ENCODE measurements around the gene OBSCN.

Gene OBSCN

DNA sequence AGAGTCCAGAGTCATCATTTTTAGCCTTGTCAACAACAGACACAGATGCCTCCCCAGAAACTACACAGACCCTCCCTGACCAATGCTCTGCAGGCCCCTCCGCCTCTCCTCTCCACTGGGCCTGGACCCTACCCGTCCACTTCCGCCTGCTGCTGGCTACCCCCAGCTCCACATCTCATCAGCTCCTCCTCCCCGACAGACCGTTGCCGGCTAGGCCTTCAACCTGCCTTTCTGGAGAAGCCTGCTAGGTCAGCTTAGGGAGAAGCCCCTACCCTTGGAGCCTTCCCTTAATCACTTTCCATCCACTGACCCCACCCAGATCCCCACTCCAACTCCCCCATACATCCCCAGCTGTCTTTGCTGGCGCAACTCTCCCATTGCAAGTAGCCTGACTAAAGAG is 207.4 kb downstream of the OBSCN start:
- DNase-seq (ENCODE audit: low read depth in 2 of 2): no peak

GRCh38 chr1:228415853-228416216 is 208.0 kb downstream of the OBSCN start:
- DNase-seq (ENCODE audit: low read depth in 2 of 2): no peak

GRCh38 chr1:228416217-228416933 is 208.5 kb downstream of the OBSCN start, which contains the start of gene TRIM17:
TSS of gene TRIM17 (minus strand) at chr1:228416861. CDS start at chr1:228415072, 1,789 bp downstream.
- no peak for DNase-seq (ENCODE audit: low read depth in 2 of 2)

DNA sequence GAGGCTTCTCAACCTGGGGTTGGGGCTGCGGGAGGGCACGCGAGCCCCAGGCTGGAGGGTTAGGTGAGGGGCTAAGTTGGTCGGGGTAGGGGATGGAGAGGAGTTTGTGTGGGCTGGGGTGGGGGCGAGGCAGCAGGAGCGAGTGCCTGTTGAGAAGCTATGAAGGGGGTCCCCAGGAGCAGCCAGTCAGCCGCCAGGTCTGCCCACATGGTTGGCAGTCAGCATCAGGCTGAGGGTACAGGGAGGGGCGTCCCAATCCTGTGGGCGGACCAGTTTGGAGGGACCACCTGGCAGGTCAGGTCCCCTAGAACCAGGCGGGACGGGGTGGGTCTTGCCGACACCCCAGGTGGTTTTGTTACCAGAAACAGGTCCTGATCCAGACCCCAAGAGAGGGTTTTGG is 209.2 kb downstream of the OBSCN start:
- no peak for DNase-seq (ENCODE audit: low read depth in 2 of 2)

DNA sequence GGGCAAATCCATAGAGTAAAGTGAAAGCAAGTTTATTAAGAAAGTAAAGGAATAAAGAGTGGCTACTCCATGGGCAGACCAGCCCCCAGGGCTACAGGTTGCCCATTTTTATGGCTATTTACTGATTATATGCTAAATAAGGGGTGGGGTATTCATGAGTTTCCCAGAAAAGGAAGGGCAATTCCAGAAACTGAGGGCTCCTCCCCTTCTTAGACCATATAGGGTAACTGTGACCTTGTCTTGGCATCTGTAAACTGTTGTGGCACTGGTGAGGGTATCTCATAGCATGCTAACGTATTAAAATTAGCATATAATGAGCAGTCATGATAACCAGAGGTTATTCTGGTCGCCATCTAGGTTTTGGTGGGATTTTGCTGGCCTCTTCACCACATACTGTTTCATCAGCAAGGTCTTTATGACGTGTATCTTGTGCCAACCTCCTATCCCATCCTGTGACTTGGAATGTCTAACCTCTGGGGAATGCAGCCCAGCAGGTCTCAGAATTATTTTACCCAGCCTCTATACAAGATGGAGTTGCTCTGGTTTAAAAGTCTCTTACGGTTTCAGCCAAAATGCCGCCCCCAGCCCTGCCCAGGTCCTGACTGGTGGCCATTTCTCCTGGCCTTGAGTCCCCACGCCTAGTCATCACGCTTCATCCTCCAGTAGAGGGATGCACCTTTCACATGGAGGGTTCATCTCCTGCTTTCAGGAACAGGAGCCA is 209.8 kb downstream of the OBSCN start:
- DNase-seq (ENCODE audit: low read depth in 2 of 2): no peak

DNA sequence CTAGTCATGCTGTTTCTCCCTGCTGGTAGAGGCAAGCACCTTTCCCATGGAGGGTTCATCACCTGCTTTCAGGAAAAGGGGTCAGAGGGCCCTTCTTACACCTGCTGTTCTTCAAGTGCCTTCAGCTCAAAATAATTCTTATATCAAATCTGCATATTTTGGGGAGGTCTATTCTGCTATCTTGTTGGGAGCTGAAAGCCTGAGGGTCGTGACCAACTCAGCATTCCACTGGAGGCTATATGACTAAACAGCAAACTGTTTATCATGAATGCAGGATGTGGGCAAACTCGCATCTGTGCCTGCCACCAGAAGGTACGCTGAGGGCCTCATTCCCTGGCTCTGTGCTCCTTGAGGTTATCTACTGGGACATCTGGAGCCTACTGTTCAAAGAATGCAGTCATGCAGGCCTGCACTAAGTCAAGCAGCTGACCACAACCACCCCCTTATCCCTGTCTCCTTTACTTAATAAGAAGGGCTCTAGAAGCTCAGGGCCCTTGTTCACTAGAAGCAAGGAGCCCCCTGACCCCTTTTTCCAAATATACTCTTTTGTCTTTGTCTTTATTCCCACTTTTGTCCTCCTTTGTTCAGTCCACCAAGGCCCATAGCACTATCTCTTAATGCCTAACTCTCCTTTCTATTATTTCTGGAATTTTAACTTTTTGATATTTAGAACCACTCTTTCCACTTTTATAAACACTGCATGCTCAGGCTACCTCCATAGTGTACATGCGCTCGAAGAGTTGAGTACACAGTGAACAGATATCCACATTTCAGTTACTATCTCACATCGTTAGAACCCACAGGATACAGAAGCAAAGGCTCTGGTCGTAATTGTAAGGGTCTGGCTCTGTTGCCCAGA is 213.4 kb downstream of the OBSCN start:
- no peak for DNase-seq (ENCODE audit: low read depth in 2 of 2)

DNA sequence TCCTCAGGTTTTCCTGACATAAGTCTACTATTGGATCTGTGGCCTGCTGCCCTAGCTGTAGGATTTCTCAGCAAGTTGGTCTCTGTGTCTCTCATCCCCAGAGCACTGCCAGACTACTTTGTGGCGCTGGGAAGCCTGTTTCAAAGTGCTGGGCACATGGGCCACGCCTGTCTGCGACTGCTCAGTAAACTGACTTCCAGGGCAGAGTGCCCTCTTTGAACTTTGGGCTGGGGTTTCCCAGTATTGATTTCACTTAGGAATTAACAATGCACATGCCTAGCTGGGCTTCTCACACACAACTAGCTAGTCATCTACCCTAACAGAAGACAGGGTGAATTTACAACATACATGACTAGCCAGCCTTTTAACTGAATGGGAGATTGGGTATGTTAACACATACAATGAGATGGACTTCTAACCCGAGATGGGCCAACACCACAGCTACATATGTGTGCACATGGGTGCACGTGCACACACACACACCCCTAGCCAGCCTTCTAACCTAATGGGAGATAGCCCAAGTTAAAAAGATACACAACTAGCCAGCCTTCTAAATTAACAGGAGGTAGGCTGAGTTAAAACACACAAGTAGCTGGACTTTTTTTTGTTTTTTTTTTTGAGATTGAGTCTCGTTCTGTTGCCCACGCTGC is 215.7 kb downstream of the OBSCN start:
- no peak for DNase-seq (ENCODE audit: low read depth in 2 of 2)

DNA sequence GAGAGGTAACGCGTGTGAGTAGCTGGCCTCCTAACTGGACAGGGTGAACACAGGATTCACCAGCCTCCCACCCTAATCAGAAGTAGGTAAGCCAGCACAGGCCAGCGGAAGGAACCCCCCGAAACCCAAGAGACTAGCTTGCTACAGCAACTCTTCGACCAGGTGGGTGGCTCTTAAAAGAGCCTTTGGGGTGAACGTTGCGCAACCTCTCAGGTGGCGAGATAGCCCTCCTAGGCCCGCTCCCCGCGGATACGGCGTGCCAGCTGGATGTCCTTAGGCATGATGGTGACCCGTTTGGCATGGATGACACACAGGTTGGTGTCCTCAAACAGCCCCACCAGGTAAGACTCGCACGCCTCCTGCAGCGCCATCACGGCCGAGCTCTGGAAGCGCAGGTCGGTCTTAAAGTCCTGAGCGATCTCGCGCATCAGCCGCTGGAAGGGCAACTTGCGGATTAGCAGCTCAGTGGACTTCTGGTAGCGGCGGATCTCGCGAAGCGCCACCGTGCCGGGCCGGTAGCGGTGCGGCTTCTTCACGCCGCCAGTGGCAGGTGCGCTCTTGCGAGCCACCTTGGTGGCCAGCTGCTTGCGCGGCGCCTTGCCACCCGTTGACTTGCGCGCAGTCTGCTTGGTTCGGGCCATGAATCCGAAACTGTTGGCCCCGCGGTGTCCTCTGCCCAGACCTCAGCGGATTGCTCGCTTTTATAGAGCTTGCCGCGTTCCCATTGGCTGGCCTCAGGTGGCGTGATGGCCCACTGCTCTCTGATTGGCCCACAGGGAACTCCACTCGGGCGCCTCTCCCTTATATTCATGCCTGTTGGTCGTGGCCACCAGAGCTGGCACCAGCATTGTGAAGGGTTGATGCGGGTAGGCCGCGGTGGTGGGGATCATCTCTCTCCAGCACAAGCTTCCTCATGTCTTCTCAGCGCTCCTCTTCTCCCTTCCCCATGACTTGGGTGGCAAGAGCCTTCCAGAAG is 217.1 kb downstream of the OBSCN start:
- no peak for DNase-seq (ENCODE audit: low read depth in 2 of 2)

- no peak for DNase-seq (ENCODE audit: low read depth in 2 of 2)
These were observed 218.8 kb downstream of the OBSCN start for GRCh38 chr1:228426518-228427175.

DNA sequence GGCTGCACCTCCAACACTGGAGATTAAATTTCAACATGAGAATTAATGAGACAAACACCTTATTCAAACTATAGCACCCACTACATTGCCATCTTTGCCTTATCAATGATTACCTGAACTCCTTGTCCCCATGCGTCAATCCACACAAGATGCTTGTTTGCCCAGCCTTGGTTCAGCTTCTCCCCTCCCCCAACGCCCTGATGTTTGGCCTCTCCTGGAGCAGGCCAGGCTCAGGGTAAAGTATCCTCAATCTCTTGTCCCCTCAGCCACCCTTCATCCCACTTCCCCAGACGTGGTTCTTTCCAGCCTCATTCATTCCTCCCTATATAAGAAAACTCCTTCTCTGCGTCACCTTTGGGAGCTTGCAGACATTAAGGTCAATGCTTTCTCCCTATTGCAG is 220.6 kb downstream of the OBSCN start:
- DNase-seq (ENCODE audit: low read depth in 2 of 2): no peak
